ENCODE data around the gene GPR27.
A peak's percentile ranks its signal among the peaks of the same experiment; 100 is the strongest.

GPR27 gene

DNA sequence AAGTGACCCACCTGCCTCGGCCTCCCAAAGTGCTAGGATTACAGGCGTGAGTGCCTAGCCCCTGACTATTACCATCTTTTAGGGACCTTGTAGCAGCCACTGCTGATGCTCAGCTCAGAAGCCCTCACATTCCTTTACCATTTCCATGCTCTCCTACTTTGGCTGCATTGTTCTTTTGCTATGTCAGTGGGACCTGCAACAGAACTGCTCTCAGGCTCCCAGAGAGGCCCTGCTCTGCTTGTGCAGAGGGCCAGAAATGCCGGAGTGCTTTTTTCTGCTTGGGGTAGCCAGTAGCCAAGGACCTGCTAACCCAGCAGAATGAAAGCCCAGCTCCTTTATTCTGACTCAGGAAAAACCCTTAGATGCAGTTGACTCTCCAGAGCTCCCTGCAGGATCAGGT is 49.6 kb downstream of the GPR27 start:
- Histone ChIP-seq H3K4me3 (ENCODE audit: control insufficient read depth in 1 of 7, extremely low read depth in 1 of 7, insufficient read depth in 4 of 7, low read depth in 2 of 7, low read length in 6 of 7) (no peak overlapping the region), H3K27ac (ENCODE audit: insufficient read depth in 1 of 2, low read depth in 1 of 2, low read length in 2 of 2, poor library complexity in 1 of 2, severe bottlenecking in 2 of 2) (no peak overlapping the region), H3K36me3 (ENCODE audit: control insufficient read depth in 4 of 4, insufficient read depth in 4 of 4, low read length in 3 of 4) (no peaks in the 10 kb centered on the region), H3K4me1 (ENCODE audit: control extremely low read depth in 1 of 4, control insufficient read depth in 4 of 4, insufficient read depth in 4 of 4, low read length in 3 of 4) (peaks cover 0 to 10% (median 7%) of the 10 kb centered on the region in 4 experiments), H3K9me3 (ENCODE audit: control extremely low read depth in 1 of 5, control insufficient read depth in 4 of 5, insufficient read depth in 2 of 5, low read depth in 1 of 5, low read length in 4 of 5) (no peaks in the 10 kb centered on the region), H3K27me3 (replicated peaks in 2 of 5; ENCODE audit: control insufficient read depth in 4 of 5, insufficient read depth in 5 of 5, low read length in 4 of 5) (no peaks in the 10 kb centered on the region)
- ChIA-PET CTCF (interaction anchor here (0.9 to 1.4 kb wide), 2 partner anchors 47 to 74 kb away, joined by 3 read pairs; no protein-coding TSS in a partner anchor), POLR2A (no interaction called here)
- WGBS (ENCODE audit: insufficient coverage) = 100% methylated on average over 1 of the region's 3 CpGs
- no peak for DNase-seq

DNA sequence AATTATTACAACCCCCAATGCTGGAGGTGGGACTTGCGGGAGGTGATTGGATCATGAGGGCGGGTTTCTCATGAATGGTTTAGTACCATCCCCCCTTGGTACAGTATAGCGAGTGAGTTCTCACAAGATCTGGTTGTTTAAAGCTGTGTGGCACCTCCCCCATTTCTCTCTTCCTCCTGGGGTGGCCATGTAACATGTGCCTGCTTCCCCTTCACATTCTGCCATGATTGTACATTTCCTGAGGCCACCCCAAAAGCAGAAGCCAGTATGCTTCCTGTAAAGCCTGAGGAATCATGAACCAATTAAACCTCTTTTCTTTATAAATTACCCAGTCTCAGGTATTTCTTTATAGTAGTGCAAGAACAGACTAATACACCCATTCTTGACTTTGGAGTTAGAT is 51.5 kb downstream of the GPR27 start:
- H3K27me3 ChIP-seq (replicated peaks in 2 of 5; ENCODE audit: control insufficient read depth in 4 of 5, insufficient read depth in 5 of 5, low read length in 4 of 5) = no peaks in the 10 kb centered on the region
- WGBS (ENCODE audit: insufficient coverage) = 74% methylated on average over 3 of the region's 3 CpGs
- DNase-seq = peak; percentile 33 to 87 (median 86)
- no peaks in the 10 kb centered on the region for H3K36me3 ChIP-seq (ENCODE audit: control insufficient read depth in 4 of 4, insufficient read depth in 4 of 4, low read length in 3 of 4)
- POLR2A ChIA-PET = interaction anchor here (0.6 kb wide), 1 partner anchor 1126 kb away, joined by 3 read pairs; no protein-coding TSS in a partner anchor
- no peak overlapping the region for H3K27ac ChIP-seq (ENCODE audit: insufficient read depth in 1 of 2, low read depth in 1 of 2, low read length in 2 of 2, poor library complexity in 1 of 2, severe bottlenecking in 2 of 2)
- H3K4me3 ChIP-seq (ENCODE audit: control insufficient read depth in 1 of 7, extremely low read depth in 1 of 7, insufficient read depth in 4 of 7, low read depth in 2 of 7, low read length in 6 of 7) = no peak overlapping the region
- H3K9me3 ChIP-seq (ENCODE audit: control extremely low read depth in 1 of 5, control insufficient read depth in 4 of 5, insufficient read depth in 2 of 5, low read depth in 1 of 5, low read length in 4 of 5) = no peaks in the 10 kb centered on the region
- peaks cover 0 to 10% (median 7%) of the 10 kb centered on the region in 4 experiments for H3K4me1 ChIP-seq (ENCODE audit: control extremely low read depth in 1 of 4, control insufficient read depth in 4 of 4, insufficient read depth in 4 of 4, low read length in 3 of 4)
- CTCF ChIA-PET = interaction anchor here (1.1 to 2.1 kb wide), 3 partner anchors 22 to 75 kb away, joined by 3 to 4 read pairs (median 3); no protein-coding TSS in a partner anchor

- WGBS (ENCODE audit: insufficient coverage) = 64% methylated on average over 2 of the region's 2 CpGs
- POLR2A ChIA-PET = no interaction called here
Measured at GRCh38 chr3:71805691-71806090, 52.0 kb downstream of the GPR27 start.

More at GRCh38 chr3:71805691-71806090, 52.0 kb downstream of the GPR27 start:
- Histone ChIP-seq H3K4me3 (ENCODE audit: control insufficient read depth in 1 of 7, extremely low read depth in 1 of 7, insufficient read depth in 4 of 7, low read depth in 2 of 7, low read length in 6 of 7) (no peak overlapping the region), H3K27me3 (replicated peaks in 2 of 5; ENCODE audit: control insufficient read depth in 4 of 5, insufficient read depth in 5 of 5, low read length in 4 of 5) (no peaks in the 10 kb centered on the region), H3K27ac (ENCODE audit: insufficient read depth in 1 of 2, low read depth in 1 of 2, low read length in 2 of 2, poor library complexity in 1 of 2, severe bottlenecking in 2 of 2) (no peak overlapping the region), H3K9me3 (ENCODE audit: control extremely low read depth in 1 of 5, control insufficient read depth in 4 of 5, insufficient read depth in 2 of 5, low read depth in 1 of 5, low read length in 4 of 5) (no peaks in the 10 kb centered on the region), H3K4me1 (ENCODE audit: control extremely low read depth in 1 of 4, control insufficient read depth in 4 of 4, insufficient read depth in 4 of 4, low read length in 3 of 4) (peaks cover 0 to 10% (median 7%) of the 10 kb centered on the region in 4 experiments), H3K36me3 (ENCODE audit: control insufficient read depth in 4 of 4, insufficient read depth in 4 of 4, low read length in 3 of 4) (no peaks in the 10 kb centered on the region)
- CTCF ChIA-PET = interaction anchor here (1.1 to 2.1 kb wide), 3 partner anchors 9 to 75 kb away, joined by 3 to 4 read pairs (median 4); no protein-coding TSS in a partner anchor
- DNase-seq = no peak
